GM19372 (cell line): Measurements from ENCODE around the gene TEX50.
"Not testable (repeated sequence)": the region's sequence is repeated elsewhere in the genome, so short reads cannot be mapped to it uniquely, and the experiment has no call there.

Source experiments
- ATAC-seq: cut with Tn5 transposase; IDR thresholded peaks from one replicate; pipeline ENCODE4 v1.9.1; 2021; ENCODE audit warnings: mild to moderate bottlenecking, low read depth, moderate library complexity; ENCODE audit not compliant: unreplicated experiment

Gene TEX50

GRCh38 chr1:173635116-173635515 lies at the start of gene TEX50:
Gene TEX50, plus strand, starts transcription at chr1:173635338. Its CDS starts 184 bp downstream, at chr1:173635522.
- no peak for ATAC-seq

GRCh38 chr1:173590557-173590956 lies 44.6 kb upstream of the TEX50 start:
- ATAC-seq: no peak

- not testable (repeated sequence) for ATAC-seq
Observed at GRCh38 chr1:173591138-173591537, 44.0 kb upstream of the TEX50 start.

- no peak for ATAC-seq
Observed at GRCh38 chr1:173596097-173596825, 38.9 kb upstream of the TEX50 start.

- ATAC-seq: no peak
Observed at GRCh38 chr1:173601588-173601987, 33.5 kb upstream of the TEX50 start.

GRCh38 chr1:173603056-173603591 lies 32.0 kb upstream of the TEX50 start, which contains the start of gene SLC9C2:
Gene SLC9C2, minus strand, starts transcription at chr1:173603072. Its CDS starts 1,296 bp downstream, at chr1:173601776.
- ATAC-seq: no peak

GRCh38 chr1:173608503-173609216 lies 26.5 kb upstream of the TEX50 start:
- ATAC-seq: no peak

- ATAC-seq: not testable (repeated sequence)
Observed at GRCh38 chr1:173613086-173613485, 22.1 kb upstream of the TEX50 start.

- no peak for ATAC-seq
Observed at GRCh38 chr1:173616859-173617258, 18.3 kb upstream of the TEX50 start.

- ATAC-seq: no peak
Observed at GRCh38 chr1:173627269-173627668, 7.9 kb upstream of the TEX50 start.

GRCh38 chr1:173628888-173629287 lies 6.2 kb upstream of the TEX50 start:
- no peak for ATAC-seq

GRCh38 chr1:173637236-173638042 lies 2.3 kb downstream of the TEX50 start:
- ATAC-seq: not testable (repeated sequence)

GRCh38 chr1:173638043-173639021 lies 3.2 kb downstream of the TEX50 start:
- ATAC-seq: no peak

- ATAC-seq: no peak
Observed at GRCh38 chr1:173639102-173639501, 4.0 kb downstream of the TEX50 start.

- ATAC-seq: not testable (repeated sequence)
Observed at GRCh38 chr1:173642450-173643139, 7.5 kb downstream of the TEX50 start.

GRCh38 chr1:173646656-173647055 lies 11.5 kb downstream of the TEX50 start:
- no peak for ATAC-seq

GRCh38 chr1:173648880-173649605 lies 13.9 kb downstream of the TEX50 start:
- ATAC-seq: no peak

- ATAC-seq: no peak
Observed at GRCh38 chr1:173660306-173660705, 25.2 kb downstream of the TEX50 start.
